ENCODE measurements around the gene PDSS1.

Gene PDSS1

GRCh38 chr10:26700884-26701630 lies 3.6 kb downstream of the PDSS1 start:
- DNase-seq: no peak

GRCh38 chr10:26703096-26703495 lies 5.6 kb downstream of the PDSS1 start:
- no peak for DNase-seq

DNA sequence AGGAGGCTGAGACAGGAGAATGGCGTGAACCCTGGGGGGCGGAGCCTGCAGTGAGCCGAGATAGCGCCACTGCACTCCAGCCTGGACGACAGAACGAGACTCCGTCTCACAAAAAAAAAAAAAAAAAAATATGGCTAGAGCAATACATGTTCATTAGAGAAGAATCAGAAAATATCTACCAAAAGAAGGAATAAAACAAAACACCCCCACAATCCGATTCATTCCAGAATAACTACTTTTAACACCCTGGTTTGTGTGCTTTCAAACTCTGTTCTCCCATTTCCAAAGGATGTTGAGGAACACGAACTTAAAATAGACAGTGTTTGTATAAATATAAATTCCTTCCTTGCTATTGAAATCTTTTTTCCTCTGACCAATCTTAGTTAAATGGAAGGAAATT lies 6.5 kb downstream of the PDSS1 start:
- no peak for DNase-seq

DNA sequence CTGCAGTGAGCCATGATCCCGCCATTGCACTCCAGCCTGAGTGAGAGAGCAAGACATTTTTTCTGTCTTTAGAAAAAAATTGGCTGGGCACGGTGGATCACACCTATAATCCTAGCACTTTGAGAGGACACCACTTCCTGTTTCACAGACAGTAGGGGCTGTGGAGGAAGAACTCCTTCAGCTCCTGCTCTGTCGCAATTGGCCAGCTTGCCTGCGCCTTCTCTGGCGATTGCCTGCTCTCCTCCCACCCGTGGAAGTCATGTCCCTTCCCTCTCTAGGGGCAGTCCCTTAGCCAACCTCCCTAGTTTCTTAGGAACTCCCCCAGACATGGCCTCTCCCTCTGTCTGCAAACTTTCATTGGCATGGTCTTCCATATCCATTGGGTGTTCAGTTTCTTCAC lies 8.7 kb downstream of the PDSS1 start:
- no peak for DNase-seq

- no peak for DNase-seq
Observed at GRCh38 chr10:26706936-26707335, 9.4 kb downstream of the PDSS1 start.

DNA sequence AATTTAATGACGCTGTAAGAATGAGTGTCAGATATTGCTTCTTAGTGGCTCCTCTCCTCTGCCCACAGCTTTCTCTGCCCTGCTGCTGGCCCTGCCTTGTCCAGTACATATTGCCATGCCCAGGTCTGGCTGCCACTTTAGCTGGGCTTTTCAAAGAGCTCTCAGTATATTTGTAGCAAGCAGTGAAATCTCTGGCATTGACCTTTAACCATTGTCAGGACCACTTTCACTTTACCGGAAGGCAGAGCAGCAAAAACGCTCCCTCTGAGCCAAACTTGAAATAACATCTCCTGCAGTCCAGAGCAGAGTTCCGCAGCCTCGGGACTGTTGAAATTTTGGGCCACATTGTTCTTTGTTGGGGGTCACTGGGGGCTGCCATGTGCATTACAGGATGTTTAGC lies 13.8 kb downstream of the PDSS1 start:
- DNase-seq: no peak

GRCh38 chr10:26714415-26715136 lies 17.1 kb downstream of the PDSS1 start:
- no peak for DNase-seq

DNA sequence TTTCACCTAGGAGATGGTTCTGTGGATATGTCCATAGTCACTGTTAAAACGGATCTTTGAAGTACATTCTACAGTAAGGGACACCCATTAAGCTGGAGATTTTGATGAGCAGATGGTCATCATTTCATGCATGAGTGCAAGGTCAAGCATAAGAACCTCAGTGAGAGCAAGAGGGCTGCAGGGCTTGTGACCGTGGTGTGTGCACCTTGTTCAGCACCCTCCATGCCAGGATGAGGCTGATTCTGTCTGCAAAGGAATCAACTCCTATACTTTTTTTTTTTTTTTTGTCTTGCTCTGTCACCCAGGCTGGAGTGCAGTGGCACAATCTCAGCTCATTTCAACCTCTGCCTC lies 17.6 kb downstream of the PDSS1 start:
- no peak for DNase-seq

DNA sequence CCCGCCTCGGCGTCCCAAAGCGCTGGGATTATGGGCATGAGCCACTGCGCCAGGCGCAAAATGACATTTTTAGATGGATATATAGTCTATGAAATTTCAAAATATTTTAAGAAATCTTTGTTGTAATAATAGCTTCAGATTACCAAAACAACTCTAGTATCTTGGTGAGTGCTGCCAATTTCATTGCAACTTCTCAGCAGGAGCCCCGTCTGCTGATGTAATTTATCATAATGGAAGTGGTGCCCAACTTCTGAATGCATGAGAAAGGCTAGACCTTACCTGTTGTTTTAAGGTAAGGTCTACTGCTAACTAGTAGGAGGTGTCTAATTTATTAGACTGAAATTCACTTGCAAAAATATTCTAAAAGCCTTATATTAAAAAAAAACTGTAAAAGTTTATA lies 20.0 kb downstream of the PDSS1 start:
- DNase-seq: no peak

GRCh38 chr10:26721561-26721960 lies 24.1 kb downstream of the PDSS1 start:
- no peak for DNase-seq

DNA sequence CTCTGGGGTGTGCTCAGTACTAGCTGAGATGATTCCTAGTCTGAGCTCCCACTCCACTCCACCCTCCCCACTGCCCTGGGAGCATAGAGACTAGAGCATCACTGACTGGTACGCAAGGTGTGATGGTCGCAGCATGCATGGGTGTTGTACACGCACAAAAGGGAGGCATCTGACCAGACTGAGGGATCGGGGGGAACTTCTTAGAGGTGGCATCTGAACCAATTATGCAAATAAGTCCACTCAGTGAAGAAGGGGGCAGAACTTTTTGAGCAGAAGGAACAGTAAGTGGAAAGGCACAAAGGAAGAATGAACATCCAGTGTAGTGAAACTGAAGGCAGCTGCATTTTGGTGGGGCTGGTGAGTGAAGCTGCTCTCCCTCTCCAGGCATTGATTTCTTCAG lies 25.5 kb downstream of the PDSS1 start:
- no peak for DNase-seq

- peak; percentile 46 for DNase-seq
Observed at GRCh38 chr10:26725837-26726727, 28.6 kb downstream of the PDSS1 start.

DNA sequence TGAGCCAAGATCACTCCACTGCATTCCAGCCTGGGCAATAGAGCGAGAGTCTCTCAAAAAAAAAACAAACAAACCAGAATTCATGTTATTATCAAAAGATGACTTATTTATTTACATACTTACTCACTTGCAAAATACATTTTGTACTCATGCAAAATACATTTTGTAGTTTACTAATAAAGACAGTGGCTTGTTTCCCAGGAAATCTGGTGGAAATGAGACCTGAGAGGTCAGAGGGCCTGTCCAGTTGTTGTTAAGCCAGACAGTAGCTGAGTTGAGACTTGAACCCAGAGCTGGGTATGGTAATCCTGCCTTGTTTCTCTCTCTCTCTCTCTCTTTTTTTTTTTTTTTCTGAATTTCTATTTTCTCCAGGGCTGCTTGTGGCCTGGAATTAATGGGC lies 29.5 kb downstream of the PDSS1 start:
- no peak for DNase-seq

- no peak for DNase-seq
Observed at GRCh38 chr10:26728957-26729356, 31.5 kb downstream of the PDSS1 start.

DNA sequence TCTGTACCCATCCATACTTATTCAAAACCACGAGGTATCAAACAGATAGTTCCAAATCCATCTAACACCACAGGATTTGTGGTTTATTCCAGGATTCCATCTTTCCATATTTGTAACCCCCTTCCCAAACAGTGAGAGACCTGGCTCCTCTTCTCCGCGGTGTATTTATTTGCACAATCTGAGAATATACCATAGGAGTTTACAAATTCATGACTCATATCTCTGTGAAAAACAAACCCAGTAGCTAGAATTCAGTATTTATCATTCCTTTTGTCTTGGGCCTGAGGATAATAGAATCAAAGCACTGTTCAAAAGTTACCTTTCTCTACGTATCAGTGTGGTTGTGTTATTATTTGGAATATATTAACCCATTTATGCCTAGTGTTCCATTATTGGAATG lies 31.9 kb downstream of the PDSS1 start:
- no peak for DNase-seq

DNA sequence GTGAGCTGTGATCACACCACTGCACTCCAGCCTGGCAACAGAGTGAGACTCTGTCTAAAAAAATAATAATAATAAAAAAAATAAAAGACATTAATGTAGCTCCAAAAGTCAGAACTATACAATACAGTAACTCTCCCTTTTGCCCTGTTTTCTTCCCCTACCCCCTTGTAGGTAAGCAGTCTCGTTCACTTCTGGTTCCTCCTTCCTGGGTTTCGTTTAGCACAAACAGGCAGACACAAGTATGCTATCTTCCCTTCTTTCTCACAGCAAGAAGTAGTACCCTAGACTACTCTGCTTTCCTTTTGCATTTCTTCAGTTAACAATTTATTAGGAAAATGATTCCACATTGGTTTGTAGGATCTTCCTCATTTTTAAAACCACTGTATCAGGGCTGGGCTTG lies 33.1 kb downstream of the PDSS1 start:
- no peak for DNase-seq

DNA sequence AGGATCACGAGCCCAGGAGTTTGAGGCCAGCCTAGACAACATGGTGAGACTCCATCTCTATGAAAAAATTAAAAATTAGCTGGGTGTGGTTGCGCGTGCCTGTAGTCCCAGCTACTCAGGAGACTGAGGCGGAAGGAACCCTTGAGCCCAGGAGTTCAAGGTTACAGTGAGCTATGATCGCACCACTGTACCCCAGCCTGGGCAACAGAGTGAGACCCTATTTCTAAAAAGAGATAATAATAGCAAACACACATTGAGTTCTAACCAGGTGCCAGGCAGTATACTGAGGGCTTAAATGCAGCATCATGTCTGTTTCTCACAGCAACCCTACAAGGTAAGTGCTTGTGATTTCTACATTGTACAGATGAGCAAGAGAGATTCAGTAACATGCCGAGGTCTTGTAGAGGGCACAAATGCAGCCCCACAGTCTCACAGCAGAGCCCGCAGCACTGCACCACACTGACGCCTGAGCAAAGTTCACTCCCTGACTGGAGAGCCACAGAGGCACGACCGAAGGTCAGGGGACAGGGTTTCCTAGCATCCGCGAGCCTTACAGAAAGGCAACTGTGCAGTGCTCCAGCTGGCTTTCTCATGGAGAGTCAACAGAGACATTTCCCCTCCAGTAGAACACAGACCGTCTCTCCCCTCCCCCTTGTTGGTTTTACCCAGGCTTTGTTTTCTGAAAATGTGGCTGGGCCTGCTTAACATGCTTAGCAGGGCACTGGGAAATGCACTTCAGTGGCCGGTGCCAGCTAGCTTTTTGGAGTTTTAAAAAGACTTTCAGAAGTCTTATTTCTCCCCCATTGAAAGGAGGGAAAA lies 36.5 kb downstream of the PDSS1 start:
- no peak for DNase-seq

GRCh38 chr10:26735435-26735834 lies 37.9 kb downstream of the PDSS1 start:
- DNase-seq: no peak

DNA sequence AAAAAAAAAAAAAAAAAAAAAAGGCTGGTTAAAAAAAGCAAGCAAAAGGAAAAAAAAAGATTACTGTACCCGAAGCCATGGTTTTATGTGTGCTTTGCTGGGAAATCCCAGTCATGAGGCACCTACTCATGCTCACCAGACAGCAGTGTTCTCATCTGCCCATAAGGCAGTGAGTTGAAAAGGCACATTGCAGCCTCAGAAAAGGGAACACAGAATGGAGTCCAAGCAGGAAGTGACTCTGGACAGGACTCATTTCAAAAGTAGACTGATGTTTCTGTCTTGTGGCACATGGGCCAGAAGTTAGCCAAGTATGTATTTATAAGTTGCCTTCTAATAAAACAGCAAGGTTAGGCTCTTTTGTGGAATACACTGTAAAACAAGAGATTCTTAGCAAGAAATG lies 40.2 kb downstream of the PDSS1 start:
- no peak for DNase-seq

DNA sequence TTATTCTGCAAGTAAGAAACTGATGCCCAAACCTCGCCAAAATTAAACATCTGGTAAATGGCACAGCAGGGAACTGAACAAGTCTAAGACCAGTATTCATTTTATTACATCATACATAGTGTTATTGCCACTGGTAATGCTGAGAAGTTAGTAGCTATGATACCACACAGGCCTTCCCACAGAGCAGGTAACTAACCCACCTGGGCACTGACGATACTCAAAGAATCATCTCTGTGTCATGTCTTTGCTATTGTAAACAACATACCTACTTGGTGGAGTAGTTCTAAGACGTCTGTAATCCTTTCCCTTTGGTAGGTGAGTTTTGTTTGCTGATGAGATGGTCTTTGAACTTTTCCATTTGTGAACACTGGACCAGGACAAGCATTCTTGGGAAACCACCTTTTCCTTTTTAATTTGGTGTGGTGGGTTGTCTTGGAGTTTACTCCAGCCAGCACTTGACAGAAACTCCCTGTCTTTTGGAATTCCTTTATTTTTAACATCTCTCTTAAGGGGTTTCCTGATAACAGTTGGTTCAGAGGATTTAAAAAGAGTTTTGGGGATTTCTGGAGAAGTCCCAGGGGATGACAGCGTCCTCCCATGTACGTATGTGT lies 40.9 kb downstream of the PDSS1 start:
- no peak for DNase-seq

DNA sequence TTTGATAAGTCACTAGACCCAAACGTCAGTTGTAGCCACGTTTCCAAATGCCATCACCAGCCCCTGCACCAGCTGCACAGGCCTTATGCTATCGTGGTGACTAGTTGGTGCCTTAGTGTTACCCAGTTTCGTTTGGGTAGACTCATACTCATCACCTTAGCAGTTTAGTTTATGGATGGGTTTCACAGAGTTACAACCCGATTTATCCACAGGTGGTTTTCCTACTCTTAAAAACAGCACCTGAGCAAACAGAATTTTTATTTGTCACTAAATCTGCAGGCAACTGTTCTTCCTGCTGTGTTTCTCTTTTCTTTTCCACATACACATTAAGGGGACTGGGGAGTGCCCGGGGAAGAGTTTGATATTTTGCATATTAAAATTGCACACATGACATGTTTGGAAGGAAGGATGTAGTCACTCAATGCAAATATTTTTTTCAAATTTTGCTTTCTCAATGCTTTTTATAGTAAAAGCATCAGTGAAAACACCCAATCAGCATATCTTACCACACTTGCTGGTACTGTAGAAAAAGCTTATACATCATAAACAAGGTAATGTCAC lies 41.6 kb downstream of the PDSS1 start:
- no peak for DNase-seq

- no peak for DNase-seq
Observed at GRCh38 chr10:26741368-26741767, 43.9 kb downstream of the PDSS1 start.
